Brain pericyte (primary cell): ENCODE measurements around the gene HSPA8.
"Not testable (repeated sequence)": the region's sequence is repeated elsewhere in the genome, so short reads cannot be mapped to it uniquely, and the experiment has no call there.

Experiments used
- DNase-seq: peaks from one replicate; pipeline ENCODE4 v3.0.0-alpha.2; 2012; ENCODE audit warnings: low read depth, low spot score

Gene HSPA8

DNA sequence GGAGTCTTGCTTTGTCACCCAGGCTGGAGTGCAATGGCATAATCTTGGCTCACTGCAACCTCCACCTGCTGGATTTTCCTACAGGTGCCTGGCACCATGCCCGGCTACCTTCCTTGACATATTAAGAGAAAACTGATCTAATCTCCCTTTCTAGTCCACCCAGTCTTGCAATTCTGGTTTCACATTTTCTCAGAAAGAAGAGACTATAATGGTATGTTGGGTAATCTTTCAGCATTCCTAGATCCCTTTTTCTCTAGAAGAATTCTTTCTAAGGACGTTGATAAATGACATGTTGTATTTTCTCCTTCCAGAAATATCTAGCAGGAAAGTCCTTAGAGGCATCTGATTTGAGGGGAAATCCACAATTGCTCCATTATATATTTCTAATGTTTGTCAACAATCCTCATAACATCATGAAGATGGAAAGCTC lies 10.4 kb upstream of the HSPA8 start:
- no peak for DNase-seq

DNA sequence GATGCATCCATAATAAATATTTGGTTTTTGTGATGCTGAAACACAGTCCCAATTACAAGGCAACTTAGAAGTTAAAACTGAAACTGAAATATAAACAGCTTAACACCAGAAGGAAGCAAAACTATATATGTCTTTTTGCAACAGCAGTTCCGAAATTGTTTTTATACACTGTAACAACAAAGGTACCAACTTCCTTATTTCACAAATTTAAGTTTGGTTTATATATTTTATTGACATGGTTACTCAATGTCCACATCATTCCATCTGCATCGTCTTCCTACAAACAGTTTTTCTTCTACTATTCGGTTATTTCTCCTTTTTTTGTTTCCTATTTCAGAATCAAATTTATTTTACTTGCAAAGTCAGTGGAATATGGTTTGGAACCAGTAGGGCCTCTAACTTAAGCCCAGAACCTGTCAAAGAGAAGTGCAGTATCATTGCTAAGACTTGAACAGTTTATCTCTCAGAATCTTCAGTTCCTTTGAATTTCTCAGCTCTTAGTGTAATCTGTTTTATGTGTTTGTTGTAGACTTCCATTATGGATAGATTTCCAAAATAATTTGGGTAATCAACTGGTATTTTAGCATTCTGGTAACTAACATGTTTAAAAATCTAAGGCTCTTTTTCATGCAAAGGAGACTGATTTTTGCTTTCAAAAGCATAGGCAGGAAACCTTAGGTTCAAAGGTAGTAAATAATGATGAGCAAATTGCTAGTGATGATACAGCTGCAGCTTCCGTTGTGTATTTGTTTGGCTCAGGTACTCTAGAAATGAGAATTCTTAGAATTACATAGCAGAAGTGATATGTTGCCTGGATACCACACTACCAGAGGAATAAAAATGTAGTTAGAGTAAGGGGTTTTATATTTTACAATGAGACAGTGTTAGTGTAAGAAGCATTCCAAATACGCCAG lies 8.2 kb upstream of the HSPA8 start:
- no peak for DNase-seq

DNA sequence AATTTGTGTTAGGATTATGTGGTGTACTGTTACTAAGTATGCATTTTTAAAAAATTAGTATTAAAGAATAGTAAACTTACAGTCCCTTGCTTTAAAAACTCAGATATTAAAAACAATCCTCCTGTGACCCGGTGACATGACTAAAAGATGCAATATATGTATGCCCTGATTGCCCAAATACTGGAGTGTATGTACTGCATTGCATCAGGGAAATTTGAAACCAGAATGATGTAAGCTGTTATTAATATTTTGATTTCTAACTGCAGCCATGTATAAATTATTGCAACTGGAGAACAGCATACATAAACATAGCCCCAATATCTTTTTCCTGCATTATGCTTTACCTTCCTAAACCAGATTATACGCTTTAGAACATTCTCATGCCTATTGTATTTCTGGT lies 3.7 kb upstream of the HSPA8 start:
- no peak for DNase-seq

DNA sequence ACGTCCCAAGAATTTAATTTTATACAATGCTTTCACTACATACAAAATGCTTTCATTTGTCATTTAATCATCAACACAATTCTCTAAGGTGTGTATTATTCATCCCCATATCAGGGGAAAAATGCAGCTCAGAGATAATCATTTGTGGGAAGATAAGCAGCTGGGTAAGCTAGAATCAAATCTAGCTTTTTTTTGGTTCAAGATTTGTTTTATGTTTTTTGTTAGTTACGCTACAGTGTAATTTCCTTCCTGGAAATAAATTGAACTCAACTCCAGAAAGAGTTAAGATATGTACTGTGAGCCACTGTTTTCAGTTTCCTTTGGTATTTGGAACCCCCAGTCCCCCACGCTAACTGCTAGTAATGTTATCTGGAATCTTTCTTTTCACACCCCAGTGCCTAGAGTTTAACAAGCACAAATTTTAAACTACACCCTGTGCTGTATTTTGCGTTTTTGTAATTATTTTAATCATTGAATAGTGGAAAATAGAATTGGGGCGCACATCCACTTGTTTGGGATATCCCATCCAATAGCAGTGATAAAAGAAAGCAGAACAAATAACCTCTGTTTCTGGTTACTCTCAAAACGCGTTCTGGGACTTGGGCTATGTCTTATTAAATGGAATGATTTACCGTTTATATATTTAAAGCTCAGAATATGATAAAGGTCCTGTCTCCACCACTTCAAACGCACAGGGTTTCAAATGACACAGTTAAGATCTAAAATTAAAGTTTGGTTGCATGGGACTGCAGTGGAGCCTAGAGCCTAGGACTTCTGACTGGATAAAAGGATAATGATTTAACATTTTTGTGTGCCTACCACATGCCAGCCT lies 2.1 kb upstream of the HSPA8 start:
- DNase-seq = no peak

DNA sequence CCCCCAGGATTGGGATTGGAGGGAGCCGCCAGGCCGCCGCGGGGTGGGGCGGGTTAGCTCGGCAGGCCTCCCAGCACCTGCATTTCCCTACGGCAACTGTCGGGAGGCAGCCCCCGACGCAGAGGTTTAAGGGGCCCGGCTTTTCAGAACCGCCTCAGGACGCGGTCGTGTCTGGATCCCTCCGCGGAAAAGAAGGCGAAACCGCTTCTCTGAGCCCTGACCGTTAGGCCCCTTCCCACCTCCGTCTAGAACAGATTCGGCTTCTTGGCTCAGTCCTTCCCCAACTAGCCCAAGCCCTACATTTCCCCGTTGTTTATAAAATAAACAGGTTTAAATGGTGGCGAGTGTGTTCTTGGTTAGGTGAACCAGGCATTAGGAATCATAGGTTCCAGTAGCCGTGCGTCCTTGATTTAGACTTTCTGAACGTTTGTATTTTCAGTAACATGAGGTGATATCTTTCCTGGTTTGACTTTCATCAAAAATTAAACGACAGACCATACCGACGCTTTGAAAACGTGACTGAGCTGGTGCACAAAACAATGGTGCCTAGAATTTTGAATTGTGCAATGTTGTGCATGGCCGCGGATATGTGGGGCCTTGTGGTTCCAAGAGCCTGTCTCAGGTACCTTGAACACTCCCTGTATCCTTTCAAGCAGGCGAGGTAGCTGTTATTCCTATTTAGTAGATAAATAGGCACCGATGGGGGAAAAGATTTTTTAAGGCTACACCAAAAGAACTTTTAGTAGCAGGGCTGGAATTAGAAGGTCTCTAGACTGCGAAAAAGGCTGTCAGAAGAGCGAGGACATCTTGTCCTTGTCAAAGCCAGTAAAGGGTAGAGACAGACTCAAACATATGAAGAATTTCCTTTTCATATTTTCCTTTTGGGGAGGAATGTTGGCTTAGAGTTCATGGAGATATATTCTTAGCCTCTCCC lies 1.2 kb upstream of the HSPA8 start:
- DNase-seq = peak; percentile 26

DNA sequence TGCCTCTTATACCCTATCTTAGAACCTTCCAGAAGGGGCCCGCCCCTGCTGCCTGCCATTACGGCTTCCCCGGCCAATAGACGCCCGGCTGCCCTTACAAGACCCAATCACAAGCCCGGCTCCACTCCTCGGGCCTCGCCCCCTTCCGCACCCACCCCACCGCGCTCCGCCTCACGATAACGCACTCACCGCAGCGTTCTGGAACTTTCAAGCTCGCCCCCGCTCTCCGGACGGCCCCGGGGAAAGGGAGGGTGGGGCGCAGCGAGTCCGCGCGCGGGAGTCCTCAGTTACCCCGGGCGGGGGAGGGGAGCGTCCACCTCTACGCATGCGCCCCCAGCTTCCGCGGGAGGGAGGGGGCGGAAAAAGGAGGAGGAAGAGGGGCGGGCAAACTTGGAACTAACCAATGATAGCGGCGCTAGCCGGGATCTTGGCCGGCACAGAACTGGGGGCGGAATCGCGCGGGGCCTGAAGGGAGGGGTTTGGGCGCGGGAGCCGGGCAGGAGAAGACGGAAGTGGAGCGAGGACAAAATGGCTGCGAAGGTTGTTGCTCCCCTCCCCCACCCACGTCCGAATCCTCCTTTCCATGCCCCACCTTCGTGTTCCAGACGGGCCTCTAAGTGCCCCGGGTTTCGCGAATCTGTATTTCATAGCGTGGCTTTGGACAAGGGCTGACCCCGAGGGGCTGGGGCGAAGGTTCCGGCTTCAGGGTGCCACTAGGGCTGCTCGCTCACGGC lies 389 bp upstream of the HSPA8 start:
- peak; percentile 99 for DNase-seq

DNA sequence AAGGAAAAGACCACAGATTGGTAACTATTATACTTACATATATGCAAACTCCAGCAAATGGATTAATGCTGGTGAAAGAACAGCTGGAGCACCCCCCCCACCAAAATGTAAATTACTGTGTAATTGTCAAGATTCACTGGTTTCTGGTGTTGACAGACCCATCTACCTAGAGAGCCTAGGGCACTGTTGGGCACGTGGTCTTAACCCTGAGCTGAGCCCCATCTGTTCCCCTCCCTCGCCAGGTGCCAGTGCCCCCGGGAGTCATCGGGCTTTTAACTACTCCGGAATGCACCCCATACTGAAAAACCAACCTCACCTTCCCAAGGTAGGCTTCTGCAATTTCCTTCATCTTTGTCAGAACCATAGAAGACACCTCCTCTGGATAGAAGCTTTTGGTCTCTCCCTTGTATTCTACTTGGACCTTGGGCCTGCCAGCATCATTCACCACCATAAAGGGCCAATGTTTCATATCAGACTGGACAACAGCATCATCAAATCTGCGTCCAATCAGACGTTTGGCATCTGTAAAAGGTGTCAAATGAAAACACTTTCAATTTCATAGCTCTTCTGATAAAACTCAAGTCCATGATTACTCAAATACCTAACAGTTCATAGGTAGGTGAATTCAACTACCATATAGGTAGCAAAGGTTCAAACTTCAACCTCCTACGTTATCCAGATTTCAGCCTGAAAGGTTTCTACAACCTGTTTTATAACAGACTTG lies 1.5 kb downstream of the HSPA8 start:
- no peak for DNase-seq

DNA sequence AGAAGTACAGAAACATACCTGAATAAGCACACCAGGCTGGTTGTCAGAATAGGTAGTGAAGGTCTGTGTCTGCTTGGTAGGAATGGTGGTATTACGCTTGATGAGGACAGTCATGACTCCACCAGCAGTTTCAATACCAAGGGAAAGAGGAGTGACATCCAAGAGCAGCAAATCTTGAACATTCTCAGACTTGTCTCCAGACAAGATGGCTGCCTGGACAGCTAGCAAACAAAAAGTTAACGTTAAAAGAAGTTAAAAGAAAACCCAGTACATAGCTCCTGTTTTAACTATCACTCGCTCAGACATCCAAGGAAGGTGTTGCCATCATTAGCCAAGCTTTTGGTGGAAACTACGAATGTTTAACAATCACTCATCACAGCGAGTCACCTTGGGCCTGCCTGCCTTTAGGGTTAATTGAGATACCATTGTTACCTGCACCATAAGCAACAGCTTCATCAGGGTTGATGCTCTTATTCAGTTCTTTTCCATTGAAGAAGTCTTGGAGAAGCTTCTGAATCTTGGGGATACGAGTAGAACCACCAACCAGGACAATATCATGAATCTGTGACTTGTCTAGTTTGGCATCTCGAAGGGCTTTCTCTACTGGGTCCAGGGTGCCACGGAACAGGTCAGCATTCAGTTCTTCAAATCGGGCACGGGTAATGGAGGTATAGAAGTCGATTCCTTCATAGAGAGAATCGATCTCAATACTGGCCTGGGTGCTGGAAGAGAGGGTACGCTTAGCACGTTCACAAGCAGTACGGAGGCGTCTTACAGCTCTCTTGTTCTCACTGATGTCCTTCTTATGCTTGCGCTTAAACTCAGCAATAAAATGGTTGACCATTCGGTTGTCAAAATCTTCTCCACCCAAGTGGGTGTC lies 2.7 kb downstream of the HSPA8 start:
- not testable (repeated sequence) for DNase-seq

DNA sequence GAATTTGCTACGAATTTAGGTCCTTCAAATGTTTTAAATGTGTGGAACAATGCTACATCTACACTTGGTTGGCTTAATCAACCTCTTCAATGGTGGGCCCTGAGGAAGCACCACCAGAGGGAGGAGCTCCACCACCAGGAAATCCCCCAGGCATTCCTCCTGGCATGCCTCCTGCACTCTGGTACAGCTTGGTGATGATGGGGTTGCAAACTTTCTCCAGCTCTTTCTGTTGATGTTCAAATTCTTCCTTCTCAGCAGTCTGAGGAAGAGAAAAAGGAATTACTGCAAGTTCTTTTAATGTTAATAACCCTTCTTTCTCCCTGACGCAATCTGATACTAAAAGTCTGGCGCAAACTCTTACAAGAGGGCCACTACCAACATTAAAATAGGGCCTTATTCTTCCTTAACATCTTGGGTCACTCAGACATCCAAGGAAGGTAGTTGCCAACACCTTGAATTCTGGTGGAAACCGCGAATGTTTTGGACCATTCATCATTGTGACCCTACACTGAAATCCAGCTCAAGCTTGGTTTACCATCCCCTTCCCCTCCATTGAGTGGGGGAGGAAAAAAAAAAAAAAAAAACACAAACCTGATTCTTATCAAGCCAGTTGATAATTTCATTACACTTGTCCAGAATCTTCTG lies 4.2 kb downstream of the HSPA8 start:
- DNase-seq = no peak

DNA sequence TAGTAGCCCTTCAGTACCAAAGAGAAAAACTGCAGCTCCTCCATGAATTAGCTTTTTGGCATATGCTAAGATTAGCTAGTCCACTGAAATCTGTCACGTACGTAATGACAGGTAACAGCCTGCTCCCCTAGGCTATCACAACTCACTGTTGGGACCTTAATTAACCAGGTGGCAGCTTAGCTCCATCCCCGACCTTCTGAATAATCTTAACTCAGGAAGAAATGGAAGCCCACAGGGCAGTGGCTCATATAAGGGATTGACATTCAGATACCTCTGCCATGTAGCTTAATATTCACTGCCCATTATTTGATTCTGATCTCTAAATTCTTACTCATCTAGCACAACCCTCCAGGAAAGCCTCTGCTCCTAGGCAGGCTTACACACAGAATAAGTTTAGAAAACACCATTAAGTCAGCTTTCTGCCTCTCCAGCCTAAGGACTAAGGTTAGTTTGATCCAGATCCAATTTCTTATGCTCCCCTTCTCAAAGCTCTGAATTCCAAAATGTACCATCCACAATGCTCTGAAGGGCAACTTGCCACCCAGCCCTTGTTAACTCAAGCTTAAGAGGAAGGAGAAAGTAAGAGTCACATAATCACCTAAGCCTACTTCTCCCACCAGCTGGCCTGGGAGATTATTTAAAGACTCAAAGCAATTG lies 5.0 kb downstream of the HSPA8 start:
- no peak for DNase-seq

DNA sequence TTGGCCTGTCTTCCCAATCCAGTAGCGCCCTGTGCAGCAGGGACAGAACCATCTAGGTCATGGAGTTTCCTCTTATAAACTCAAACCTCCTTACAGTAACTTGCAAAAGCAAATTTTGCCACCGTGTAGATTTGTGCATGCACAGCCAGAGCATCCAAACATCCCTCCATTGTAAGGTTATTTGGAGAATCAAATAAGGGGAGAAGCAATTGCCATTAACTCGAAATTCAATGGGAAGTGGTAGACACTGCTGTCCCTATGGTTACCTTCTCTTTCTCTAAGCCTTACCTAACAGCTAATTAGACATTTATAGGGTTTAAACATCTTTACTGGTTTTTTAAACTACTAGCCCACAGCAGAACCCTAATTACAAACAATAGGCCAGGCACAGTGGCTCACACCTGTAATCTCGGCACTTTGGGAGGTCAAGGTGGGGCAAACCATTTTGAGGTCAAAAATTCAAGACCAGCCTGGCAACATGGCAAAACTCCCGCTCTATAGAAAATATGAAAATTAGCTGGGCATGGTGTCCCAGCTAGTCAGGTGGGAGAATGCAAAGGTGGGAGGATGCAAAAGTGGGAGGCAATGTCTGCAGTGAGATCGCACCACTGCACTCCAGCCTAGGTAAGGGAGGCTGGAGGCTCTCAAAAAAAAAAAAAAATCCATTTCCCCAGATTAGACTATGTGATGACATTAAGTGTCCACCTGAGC lies 6.6 kb downstream of the HSPA8 start:
- no peak for DNase-seq

DNA sequence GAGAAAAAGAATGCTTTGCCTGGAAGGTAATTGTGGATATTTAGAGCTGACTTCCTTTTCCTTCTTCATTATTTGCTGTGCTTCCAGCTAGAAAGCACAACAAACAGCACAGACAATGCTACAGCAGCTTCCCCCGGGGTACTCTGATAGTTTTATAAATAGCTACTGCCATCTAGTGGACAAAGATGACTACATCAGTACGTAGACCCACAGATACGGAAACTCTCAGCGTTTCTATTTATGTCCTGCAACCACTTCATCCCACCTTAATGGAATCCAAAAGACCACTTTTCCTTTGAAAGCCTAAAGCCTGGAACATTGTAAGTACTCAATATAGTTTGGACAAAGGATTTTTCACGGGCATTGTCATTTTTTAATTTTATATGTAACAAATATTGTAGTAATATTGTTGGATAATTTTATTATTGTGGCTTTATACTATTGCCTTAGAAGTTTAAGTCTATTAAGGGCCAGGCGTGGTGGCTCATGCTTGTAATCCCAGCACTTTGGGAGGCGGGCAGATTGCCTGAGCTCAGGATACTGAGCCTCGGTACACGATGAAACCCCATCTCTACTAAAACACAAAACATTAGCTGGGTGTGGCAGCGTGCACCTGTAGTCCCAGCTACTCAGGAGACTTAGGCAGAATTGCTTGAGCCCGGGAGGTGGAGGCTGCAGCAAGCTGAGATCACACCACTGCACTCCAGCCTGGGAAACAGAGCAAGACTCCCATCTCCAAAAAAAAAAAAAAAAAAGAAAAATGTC lies 7.5 kb downstream of the HSPA8 start:
- peak; percentile 43 for DNase-seq

DNA sequence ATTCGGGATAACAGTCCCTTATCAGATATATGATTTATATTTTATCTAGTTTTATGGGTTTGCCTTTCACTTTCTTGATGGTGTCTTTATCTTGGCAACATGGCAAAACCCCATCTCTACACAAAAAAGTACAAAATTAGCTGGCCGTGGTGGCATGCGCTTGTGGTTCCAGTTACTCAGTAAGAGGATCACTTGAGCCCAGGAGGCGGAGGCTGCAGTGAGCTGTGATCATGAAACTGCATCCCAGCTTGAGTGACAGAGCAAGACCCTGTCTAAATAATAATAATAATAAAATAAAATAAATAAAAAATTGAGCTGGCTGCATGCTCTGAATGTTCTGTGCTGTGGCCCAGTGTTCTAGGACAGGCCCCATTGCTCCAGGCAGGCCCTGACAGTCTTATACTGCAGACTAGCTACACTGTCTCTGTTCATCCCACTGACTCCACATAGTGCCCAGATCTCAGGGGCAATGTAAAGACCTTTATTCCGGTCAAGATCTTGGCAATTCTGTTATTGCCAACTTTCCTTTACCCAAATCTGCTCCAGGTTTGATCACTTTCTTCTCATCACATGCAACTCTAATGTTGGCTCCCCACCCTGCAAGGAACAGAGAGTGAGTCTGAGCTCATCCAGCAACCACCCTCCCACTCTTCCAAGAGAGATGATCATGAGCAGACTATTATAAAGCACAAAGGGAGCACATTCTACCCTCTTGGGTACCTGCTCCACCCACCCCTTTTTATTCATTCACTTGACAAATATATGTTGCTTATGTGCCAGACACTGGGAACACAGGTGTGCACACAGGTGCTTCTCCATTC lies 8.8 kb downstream of the HSPA8 start:
- no peak for DNase-seq

DNA sequence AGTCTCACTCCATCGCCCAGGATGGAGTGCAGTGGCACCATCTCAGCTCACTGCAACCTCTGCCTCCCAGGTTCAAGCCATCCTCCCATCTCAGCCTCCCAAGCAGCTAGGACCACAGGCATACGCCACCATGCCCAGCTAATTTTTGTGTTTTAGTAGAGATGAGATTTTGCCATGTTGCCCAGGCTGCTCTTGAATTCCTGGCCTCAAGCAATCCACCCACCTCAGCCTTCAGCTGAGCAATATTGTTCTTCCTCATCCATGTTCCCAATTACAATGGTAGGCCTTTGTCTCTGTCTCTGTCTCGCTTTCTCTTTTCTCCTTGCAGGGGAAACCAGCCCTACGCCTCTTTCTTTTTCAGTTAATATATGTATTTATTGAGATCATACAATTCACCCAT lies 10.3 kb downstream of the HSPA8 start:
- DNase-seq = no peak

DNA sequence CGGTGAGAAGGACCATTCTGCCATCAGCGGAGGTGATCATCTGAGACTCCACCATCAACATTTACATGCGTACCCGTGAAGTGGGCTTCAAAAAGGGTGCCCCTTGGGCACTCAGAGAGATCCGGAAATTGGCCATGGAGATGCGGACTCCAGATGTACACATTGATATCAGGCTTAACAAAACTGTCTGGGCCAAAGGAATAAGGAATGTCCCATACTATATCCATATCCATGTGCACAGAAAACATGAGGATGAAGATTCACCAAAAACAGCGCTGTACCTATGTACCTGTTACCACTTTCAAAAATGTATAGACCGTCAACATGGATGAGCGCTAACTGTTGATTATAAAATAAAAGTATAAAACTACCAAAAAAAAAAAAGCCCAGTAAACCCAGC lies 10.8 kb downstream of the HSPA8 start:
- DNase-seq = no peak

DNA sequence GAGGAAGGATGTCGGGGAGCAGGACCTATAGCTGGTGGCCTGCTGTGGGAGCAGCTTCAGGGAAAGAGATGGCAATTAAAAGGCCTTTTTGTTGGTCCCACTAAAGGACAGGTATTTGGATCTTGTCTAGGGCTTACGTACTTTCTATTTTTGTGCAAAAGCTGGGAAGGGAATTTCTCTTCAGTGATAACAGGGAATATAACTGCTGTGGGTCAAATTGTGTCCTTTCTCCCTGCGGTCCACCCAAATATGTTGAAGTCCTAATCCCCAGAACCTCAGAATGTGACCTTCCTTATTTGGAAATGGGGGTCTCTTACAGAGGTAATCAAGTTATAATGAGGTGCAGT lies 14.0 kb downstream of the HSPA8 start:
- no peak for DNase-seq
